HG03060 (cell line): ENCODE results near the gene LURAP1L.
A peak's percentile ranks its signal among the peaks of the same experiment; 100 is the strongest.

ENCODE experiments used
- ATAC-seq: cut with Tn5 transposase; IDR thresholded peaks from one replicate; pipeline ENCODE4 v1.9.1; 2021; ENCODE audit warnings: low read depth, moderate number of reproducible peaks; ENCODE audit not compliant: unreplicated experiment

LURAP1L gene

DNA sequence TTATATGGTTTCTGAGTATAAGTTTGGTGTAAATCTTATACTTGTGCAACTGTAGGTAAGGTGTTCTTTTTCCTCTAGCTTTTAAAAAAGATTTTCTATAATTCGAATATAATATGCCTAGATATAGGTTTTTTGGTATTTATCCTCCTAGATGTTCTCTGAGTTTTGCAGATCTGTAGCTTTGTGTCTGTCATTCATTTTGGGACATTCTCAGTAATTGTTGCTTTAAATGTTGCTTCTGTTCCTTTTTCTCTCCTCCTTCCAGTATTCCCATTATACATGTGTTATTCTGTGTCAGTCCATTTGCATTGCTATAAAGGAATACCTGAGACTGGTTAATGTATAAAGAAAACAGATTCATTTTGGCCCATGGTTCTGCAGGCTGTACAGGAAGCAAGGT lies 33.7 kb downstream of the LURAP1L start:
- no peak for ATAC-seq

DNA sequence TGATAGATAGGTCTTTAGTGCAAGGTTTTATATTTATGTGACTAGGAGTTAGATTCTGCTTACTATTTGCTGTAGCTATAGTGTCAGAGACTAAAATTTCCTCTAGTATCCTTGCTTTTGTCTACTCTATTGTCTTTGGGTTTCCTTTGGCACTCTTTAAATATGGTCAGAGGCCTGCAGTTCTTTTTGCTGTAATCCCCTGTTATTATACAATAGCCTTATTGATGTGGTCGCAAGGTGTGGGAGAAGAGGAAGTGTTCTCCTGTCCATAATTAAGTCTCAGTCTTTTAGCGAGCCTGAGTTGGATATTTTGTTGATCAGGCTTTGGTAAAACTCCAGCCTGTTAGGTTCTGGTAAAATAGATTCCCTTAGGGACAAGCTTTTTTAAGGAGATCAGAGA lies 34.9 kb downstream of the LURAP1L start:
- no peak for ATAC-seq

DNA sequence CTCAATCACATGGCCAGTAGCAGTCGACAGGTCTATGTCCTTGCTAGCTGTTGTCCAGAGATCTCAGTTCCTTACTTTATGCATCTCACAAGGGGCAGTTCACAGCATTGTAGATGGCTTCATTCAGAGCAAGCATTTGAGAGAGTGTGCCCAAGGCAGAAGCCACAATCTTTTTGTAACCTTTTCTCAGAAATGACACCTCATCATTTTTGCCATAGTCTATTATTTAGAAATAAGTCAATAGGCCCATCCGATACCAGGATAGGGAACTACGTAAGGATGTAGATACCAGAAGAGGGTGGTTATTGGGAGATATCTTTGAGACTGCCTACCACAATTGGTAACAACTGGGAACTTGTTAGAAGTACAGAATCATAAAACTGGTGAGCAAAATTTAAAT lies 37.1 kb downstream of the LURAP1L start:
- no peak for ATAC-seq

DNA sequence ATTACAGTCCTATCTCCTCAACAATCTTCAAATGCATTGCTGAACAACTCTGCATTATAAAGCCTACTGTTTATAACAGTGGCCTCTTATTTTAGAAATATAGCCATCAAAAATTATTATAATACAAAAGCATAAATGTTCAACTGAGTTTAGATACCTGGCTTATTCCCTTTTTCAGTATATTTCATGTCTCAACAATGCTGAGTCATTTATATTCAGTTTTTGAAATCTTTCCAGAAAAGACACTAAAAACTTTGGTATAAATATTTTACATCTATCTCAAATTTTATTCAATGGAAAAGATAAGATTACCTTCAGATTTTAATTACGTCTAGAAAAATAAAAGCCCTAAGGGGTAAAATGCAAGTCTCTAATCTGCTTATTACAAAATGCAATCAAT lies 37.9 kb downstream of the LURAP1L start:
- no peak for ATAC-seq

DNA sequence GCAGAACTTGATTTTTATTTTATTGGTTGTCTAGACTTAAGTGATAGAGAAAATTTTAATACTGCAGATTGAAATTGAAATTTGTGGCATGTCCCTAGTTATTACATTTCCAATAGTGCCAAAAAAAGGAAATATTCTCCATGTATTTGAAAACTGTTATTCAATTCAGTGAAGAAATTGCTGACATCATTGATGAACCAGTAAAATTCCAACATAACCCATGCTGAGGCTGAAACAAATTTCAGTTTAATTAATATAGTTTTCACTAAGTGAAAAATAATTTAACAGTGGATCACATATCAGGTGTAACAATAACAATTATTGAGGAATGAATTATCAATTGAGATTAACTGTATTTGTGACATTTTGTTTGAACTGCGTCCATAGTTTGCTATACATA lies 38.7 kb downstream of the LURAP1L start:
- ATAC-seq: no peak

DNA sequence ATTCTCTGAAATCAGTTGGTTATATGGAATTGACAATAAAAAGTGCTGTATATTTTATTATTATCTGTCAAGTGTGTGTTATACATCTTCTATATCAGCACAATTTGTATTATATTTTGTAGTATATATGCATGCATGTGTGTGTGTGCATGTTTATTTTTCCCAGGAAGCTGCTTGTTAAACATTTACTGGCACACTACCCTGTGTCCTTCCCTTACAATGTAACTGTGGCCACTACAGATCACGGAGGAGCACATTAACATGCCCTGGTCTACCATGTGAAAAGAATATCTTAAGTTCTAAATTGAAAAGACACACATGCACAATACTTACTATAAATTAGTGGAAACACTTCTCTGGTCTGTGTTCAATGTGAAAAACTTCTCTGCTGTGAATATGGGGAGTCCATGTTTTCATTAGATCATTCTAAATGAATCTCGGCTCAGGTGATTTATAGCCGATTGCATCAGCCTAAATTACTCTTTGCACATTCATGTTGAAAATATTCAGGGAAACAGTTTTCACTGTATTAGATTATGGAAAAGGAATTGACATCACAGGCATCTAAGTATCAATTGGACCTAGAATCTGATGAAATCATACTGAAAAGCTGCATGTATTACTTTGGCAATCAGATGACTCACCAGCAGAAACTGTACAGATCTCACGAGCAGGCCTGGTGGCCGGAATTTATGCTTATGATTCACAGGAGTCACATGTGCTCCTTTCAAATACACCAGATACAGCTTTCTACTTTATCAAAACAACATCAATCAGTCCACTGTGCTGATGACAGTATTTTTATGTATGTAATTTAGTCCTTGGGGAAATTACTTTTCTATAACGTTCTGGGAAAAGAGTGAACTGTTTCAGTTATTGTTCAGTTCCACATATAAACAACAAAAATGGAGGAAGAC lies 39.4 kb downstream of the LURAP1L start:
- peak; percentile 55 for ATAC-seq

DNA sequence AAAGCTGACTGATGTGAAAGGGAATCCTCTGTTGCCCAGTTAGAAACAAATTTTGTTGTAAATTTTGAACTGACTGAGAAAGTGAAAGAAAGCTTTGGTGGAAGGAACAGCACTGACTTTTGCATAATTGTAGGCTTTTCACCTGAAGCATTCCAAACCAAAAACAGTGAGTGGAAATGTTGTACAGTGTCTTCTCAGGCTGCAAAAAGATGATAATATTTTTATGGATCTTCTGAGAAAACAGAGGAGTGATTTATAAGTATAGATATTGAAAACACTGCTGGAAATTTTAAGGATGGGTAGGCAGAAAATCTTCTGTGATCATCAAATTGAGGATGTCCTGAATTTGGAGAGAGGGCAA lies 40.0 kb downstream of the LURAP1L start:
- ATAC-seq: peak; percentile 5

DNA sequence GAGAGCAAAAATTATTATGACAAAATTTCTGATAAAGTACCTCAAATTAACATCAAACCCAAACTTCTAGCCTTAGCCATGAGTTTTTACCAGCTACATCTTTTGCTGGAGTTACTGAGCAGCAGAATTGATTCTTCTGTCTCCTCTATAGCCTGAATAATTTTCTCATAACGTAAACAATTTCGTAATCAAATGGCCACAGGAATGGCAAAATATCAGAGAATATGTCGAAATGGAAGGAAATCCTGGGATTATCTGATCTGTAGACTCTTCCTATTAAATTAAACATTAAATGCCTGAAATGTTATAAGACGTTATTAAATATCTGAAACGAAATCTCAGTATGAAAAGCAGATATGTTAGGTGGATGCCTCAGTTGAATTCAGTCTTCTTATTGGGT lies 41.1 kb downstream of the LURAP1L start:
- ATAC-seq: no peak

DNA sequence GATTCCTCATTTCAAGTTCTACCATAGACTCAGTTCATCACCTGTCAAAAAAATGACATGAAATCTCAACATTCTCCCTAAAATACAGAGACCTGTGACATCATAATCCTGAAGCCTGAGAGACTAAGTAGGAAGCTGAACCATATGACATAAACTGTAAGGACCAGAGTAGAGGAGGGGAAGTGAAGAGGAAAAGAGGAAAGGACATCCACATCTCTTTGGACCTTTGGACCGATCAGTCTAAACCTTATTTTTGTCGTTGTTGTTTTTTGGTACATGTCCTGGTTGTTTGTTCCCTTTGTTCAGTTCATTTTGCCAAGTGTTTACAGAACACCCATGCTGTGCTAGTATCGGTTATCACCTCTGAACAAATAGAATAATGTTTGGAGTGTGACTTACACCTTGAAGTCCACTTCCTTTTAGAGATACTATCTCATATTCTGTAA lies 41.9 kb downstream of the LURAP1L start:
- no peak for ATAC-seq

DNA sequence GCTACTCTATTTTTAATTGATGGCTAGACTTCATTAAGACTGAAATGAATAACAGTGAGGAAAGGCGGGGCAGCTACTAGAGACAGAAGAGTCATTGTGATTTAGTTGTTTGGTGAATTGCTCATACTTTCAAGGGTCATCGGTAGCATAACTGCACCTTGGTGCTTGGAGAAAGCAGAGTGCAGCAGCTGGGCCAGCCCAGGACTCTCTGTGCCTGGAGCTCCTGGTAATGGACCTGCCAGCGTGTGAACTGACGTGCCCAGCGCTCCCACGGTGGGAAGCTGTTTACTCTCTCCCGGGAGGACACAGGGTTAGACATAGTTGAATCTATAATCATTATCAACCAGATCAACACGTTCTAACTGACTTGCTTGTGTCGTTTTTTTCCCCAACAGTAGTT lies 42.9 kb downstream of the LURAP1L start:
- ATAC-seq: no peak

DNA sequence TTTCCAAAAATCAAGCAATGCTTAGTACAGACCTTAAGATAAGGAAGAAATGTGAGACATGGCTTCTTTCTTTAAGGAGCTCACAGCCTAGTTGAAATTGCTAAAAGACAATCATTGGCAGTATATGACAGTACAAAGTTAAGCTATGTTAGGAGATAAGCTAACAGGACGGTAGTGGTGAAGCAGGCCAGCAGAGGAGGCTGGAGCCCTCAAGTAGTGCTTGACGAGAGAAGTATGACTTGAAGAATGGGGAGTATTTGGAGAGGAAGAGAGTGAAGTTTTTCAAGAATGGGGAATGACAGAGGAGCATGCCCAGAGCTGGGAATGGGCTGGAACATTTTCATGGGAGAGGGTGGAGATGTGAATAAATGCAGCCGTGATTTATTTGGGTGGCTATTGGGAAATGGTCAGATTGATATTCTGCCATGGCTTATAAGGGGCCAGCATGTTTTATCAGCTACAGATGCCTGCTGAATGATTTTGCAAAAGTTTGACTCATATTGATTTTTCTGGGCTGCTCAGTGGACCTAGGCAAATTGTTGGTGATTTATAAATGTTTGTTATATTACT lies 43.7 kb downstream of the LURAP1L start:
- no peak for ATAC-seq

DNA sequence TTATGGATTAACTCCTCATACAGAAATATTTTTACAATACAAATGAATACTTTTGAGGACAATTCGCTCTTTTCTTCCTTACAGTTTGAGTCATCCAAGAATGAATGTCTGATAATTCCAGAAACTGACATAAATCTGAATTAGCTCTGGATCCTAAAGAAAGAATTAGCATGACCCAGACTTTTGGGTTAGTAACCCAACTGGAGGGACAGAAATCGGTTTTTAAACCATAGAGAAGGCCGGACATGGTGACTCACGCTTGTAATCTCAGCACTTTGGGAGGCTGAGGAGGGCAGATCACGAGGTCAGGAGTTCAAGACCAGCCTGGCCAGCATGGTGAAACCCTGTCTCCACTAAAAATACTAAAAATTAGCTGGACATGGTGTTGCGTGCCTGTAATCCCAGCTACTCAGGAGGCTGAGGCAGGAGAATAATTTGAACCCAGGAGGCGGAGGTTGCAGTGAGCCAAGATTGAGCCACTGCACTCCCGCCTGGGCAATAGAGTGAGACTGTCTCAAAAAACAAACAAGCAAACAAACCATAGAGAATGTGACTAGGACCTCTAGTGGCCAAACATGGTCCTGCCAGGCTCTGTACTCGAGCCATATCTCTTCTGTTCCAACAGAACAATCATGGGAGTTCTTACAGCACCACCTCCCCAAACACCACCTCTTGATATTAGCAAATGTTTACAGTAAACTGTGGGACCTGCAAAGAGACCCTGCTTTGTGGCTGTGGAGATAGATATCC lies 44.8 kb downstream of the LURAP1L start:
- peak; percentile 86 for ATAC-seq

DNA sequence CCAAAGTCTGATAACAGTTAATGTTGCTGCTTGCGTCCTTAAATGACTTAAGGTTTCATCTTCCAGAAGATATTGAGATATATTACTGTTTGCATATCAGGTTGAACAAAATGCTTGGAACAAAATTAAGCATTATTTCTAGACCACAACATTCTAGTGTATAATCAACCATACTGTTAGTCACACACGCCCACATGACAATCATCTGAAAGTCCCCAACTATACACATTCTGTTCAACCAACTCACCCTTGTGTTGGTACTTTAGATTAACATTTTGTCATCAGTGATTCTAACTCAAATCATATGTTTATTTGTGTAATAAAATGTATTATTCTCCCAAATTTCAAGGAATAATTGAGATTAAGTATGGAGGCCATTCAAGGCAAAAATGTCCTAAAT lies 47.3 kb downstream of the LURAP1L start:
- no peak for ATAC-seq

DNA sequence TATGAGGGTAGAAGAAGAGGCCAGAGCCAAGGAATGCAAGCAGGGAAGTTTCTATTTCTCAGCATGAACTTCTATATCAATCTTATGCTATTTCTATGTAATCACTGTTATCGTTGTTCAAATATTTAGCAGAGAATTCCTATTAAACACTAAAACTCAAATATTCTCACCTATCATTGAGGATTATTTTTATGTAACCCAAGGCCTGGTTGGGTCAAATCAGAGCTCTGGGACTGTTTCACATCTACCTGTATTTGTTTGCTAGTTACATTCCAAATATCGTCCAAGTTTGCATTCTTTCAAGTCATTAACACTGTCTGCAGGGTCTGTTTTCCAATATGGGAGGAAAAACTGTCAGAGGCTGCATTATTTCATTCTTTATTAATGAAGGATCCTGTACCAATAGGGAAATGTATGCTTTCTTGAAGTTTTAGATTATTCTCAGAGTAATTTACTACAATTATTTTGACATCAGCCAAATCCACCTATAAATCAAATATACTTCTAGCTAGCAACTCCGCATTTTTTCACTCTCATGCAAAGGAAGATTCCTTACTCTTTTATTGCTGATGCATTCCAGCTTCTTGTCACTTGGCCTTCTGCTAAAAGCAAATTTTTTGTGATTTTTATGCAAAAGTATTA lies 52.2 kb downstream of the LURAP1L start:
- ATAC-seq: no peak

DNA sequence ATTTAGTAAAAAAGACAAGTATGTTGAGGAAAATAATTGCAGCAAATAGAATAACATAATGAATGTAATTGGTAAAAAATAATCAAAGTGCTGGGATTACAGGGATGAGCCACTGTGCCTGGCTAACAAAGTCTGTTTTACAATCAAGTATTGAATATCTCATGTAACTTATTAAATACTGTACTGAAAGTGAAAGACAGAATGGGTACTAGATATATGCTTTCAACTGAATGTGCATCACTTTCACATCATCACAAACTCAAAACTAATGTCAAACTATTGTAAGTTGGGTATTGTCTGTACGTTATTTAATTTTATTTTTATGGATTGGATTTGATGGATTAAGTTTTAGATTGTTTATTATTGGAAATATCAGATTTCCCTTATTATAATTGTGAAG lies 58.9 kb downstream of the LURAP1L start:
- no peak for ATAC-seq

DNA sequence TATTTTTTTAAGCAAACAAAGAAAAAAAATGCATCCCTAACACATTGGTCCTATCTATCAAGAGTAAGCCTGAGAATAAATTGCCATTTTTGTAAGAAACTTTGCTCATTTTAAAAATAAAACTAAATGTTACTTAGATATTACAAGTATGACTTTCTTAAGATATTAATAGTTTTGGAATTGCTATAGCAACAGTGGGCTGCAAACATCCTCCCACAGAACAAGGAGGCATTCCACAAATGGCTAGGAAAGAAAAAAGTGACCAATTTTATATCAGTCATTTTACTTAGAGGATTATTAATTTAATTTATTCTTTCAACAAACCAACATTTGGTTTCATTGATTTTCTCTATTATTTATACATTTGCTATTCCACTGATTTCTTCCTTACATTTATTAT lies 63.7 kb downstream of the LURAP1L start:
- no peak for ATAC-seq

DNA sequence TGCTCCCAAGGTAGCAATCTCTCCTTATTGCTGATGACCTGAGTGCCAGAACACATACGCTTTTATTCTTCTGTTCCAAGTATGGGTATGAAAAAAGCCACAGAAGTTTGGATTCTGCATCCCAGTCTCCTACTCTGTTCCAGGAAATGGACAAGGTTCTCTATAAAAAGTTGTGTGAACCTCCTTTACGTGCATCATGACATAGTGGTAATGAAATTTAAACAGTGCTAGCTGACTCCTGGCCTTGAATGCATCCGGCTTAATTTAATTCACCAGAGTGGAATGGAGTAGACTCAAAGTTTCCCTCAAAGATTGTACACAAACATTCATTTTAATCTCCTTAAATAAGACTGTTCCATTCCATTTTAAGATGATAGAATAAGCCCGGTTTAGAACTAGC lies 68.9 kb downstream of the LURAP1L start:
- ATAC-seq: no peak

DNA sequence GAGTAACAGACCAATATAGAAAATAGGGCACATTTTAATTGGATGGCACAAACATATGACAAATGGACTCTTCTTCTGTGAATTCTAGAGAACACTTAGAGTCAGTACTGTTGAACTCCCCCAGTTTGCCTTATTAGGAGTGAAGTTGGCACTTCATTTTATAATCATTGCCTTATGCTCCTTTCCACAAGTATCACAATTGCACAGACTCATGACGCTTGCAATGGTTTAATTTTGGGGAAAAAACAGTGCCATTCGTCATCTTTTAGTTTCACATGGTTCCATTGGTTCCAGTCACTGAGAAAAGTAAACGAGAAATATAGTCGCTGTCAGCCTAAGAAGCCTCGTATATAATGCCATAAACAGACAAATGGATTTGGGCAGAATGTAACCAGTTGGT lies 71.2 kb downstream of the LURAP1L start:
- no peak for ATAC-seq

DNA sequence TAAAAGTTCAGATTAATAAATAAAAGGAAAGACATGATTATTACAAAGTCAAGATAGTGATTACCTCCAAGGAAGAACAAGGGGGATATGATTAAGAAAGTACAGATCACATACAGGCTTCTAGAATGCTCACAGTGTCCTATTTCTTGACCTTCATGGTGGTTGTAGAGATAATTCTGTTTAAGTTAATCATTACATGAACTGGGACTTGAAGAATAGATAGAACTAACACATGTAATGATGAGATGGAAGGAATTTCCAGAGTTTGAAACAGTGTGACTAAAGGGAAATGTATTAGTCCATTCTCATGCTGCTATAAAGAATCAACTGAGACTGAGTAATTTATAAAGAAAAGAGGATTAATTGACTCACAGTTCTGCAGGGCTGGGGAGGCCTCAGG lies 72.7 kb downstream of the LURAP1L start:
- ATAC-seq: no peak

DNA sequence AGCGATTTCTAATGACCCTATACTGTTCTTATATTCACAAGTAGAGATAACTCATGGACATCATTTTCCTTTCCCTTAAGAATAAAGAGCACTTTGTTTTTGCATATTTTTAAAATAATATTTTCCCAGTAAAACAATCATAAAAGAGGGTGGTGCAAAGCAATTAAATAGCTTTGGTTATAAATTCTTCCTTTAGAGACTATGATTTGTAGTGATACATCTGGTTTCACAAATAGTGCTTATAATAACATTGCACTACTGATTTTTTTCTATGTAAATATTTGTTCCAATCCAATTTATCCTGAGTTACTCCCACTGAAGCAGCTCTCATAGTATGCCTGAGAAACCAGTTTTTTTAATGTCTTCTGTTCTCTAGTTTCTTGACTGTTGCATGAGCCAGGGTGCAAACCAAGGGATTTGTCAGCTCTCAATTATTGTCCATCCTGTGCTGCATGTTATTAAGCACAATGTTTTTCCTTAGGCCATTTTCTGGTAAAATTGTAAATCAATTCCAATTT lies 74.7 kb downstream of the LURAP1L start:
- ATAC-seq: no peak
